ENCODE measurements around the gene LAMA3.

Gene LAMA3

GRCh38 chr18:23970161-23971096 lies 281.2 kb downstream of the LAMA3 start:
- DNase-seq (ENCODE audit: low read depth in 2 of 2) = peak in 1 of 2 donors; percentile 29

GRCh38 chr18:23971097-23971440 lies 281.8 kb downstream of the LAMA3 start:
- no peak for DNase-seq (ENCODE audit: low read depth in 2 of 2)

GRCh38 chr18:23971666-23972230 lies 282.5 kb downstream of the LAMA3 start:
- DNase-seq (ENCODE audit: low read depth in 2 of 2) = no peak

- no peak for DNase-seq (ENCODE audit: low read depth in 2 of 2)
Observed at GRCh38 chr18:23972453-23972852, 283.2 kb downstream of the LAMA3 start.

GRCh38 chr18:23977103-23977502 lies 287.9 kb downstream of the LAMA3 start:
- no peak for DNase-seq (ENCODE audit: low read depth in 2 of 2)

GRCh38 chr18:23977719-23978483 lies 288.6 kb downstream of the LAMA3 start:
- DNase-seq (ENCODE audit: low read depth in 2 of 2) = no peak

GRCh38 chr18:23981369-23981980 lies 292.2 kb downstream of the LAMA3 start:
- no peak for DNase-seq (ENCODE audit: low read depth in 2 of 2)

- DNase-seq (ENCODE audit: low read depth in 2 of 2) = no peak
Observed at GRCh38 chr18:23982155-23983079, 293.2 kb downstream of the LAMA3 start.

GRCh38 chr18:23983112-23983511 lies 293.9 kb downstream of the LAMA3 start:
- DNase-seq (ENCODE audit: low read depth in 2 of 2) = no peak

GRCh38 chr18:23986600-23987359 lies 297.5 kb downstream of the LAMA3 start:
- DNase-seq (ENCODE audit: low read depth in 2 of 2) = no peak

GRCh38 chr18:23990474-23991410 lies 301.5 kb downstream of the LAMA3 start:
- DNase-seq (ENCODE audit: low read depth in 2 of 2) = no peak

GRCh38 chr18:23992089-23992940 lies 303.1 kb downstream of the LAMA3 start:
- no peak for DNase-seq (ENCODE audit: low read depth in 2 of 2)

- DNase-seq (ENCODE audit: low read depth in 2 of 2) = no peak
Observed at GRCh38 chr18:23992941-23993280, 303.7 kb downstream of the LAMA3 start.

- no peak for DNase-seq (ENCODE audit: low read depth in 2 of 2)
Observed at GRCh38 chr18:23994361-23994902, 305.2 kb downstream of the LAMA3 start.

- DNase-seq (ENCODE audit: low read depth in 2 of 2) = no peak
Observed at GRCh38 chr18:23995180-23995579, 305.9 kb downstream of the LAMA3 start.

- DNase-seq (ENCODE audit: low read depth in 2 of 2) = no peak
Observed at GRCh38 chr18:23998018-23998417, 308.8 kb downstream of the LAMA3 start.

- no peak for DNase-seq (ENCODE audit: low read depth in 2 of 2)
Observed at GRCh38 chr18:23998820-23999219, 309.6 kb downstream of the LAMA3 start.

Data from activated CD4-positive, alpha-beta T cell treated with anti-CD3 and anti-CD28 coated beads for 24 hours (primary cell).